WTC11 (cell line): ENCODE data around the gene STK24. TPM values are rescaled to one million over a fixed set of nuclear protein-coding genes. Genes with fewer than 3 reads are reported as not detected.

Experiments
- ATAC-seq: fragments of 200-7000 bp; cut with Tn5 transposase; 2 replicates; pipeline ENCODE4 v1.10.0; 2021; ENCODE audit warnings: mild to moderate bottlenecking, moderate library complexity
- CTCF ChIA-PET: fragments of 300-600 bp; sonication (Branson Sonifier 250); formaldehyde crosslinking; loops from one replicate; lab custom pipeline; 2021; ENCODE audit warnings: antibody characterized with exemption; lab: Charles Lee
- POLR2A ChIA-PET: fragments of 350-600 bp; sonication (Branson Sonifier 250); formaldehyde crosslinking; loops from one replicate; lab custom pipeline; 2021; ENCODE audit warnings: antibody characterized with exemption; lab: Charles Lee
- DNase-seq: peaks from one replicate; pipeline ENCODE4 v3.0.0; 2021; ENCODE audit warnings: low spot score
- H3K27ac Mint-ChIP-seq: 2 replicates; pipeline ENCODE4 v1.8.0; 2021; ENCODE audit warnings: mixed read lengths
- H3K27me3 Mint-ChIP-seq: 2 replicates; pipeline ENCODE4 v1.8.0; 2021; ENCODE audit warnings: low read depth, mild to moderate bottlenecking, moderate library complexity, mixed read lengths
- H3K36me3 Mint-ChIP-seq: 2 replicates; pipeline ENCODE4 v1.8.0; 2021; ENCODE audit warnings: mixed read lengths
- H3K4me1 Mint-ChIP-seq: 2 replicates; pipeline ENCODE4 v1.8.0; 2022; ENCODE audit warnings: mixed read lengths
- H3K4me3 Mint-ChIP-seq: 2 replicates; pipeline ENCODE4 v1.8.0; 2021; ENCODE audit warnings: mild to moderate bottlenecking, moderate library complexity, mixed read lengths
- H3K9me3 Mint-ChIP-seq: 2 replicates; pipeline ENCODE4 v1.8.0; 2021; ENCODE audit warnings: mixed read lengths
- AR ChIP-seq: fragments of 250-450 bp; sonication (Bioruptor Pico); IDR thresholded peaks from 2 replicates; pipeline ENCODE4 v1.9.0; 2021; ENCODE audit warnings: mild to moderate bottlenecking
- ATF1 ChIP-seq: sonication (generic); formaldehyde crosslinking; IDR thresholded peaks from 2 replicates; pipeline ENCODE4 v1.8.1; 2023; ENCODE audit warnings: mild to moderate bottlenecking, moderate library complexity, missing genetic modification reagents
- E2F5 ChIP-seq: sonication (generic); formaldehyde crosslinking; IDR thresholded peaks from 2 replicates; pipeline ENCODE4 v1.8.1; 2022; ENCODE audit warnings: mild to moderate bottlenecking, moderate library complexity, missing genetic modification reagents
- EMX1 ChIP-seq: fragments of 250-450 bp; sonication (Bioruptor Pico); IDR thresholded peaks from 2 replicates; pipeline ENCODE4 v1.8.0; 2021; ENCODE audit warnings: mild to moderate bottlenecking
- FOXJ3 ChIP-seq: sonication (generic); formaldehyde crosslinking; IDR thresholded peaks from 2 replicates; pipeline ENCODE4 v1.9.0; 2021; ENCODE audit warnings: missing genetic modification reagents, mild to moderate bottlenecking, borderline replicate concordance
- FOXP1 ChIP-seq: sonication (generic); formaldehyde crosslinking; IDR thresholded peaks from 2 replicates; pipeline ENCODE4 v1.8.0; 2022; ENCODE audit warnings: missing genetic modification reagents, mild to moderate bottlenecking, moderate library complexity, borderline replicate concordance
- FOXP4 ChIP-seq: sonication (generic); formaldehyde crosslinking; IDR thresholded peaks from 2 replicates; pipeline ENCODE4 v1.8.0; 2022; ENCODE audit warnings: mild to moderate bottlenecking, missing genetic modification reagents
- HMGXB4 ChIP-seq: sonication (generic); formaldehyde crosslinking; IDR thresholded peaks from 2 replicates; pipeline ENCODE4 v1.8.1; 2023; ENCODE audit warnings: mild to moderate bottlenecking, moderate library complexity, missing genetic modification reagents
- MAX ChIP-seq: sonication (generic); formaldehyde crosslinking; IDR thresholded peaks from 2 replicates; pipeline ENCODE4 v1.8.0; 2022; ENCODE audit warnings: mild to moderate bottlenecking, missing genetic modification reagents
- TCF7 ChIP-seq: sonication (generic); formaldehyde crosslinking; IDR thresholded peaks from 2 replicates; pipeline ENCODE4 v1.8.0; 2022; ENCODE audit warnings: mild to moderate bottlenecking, low read depth, missing genetic modification reagents, moderate library complexity
- USF1 ChIP-seq: sonication (generic); formaldehyde crosslinking; IDR thresholded peaks from 2 replicates; pipeline ENCODE4 v1.8.0; 2022; ENCODE audit warnings: mild to moderate bottlenecking, missing genetic modification reagents
- total RNA-seq: library from RNA; stranded (reverse); gene quantifications from 3 replicates; pipeline ENCODE4 v1.2.3, GENCODE V29; 2021
- TF ChIP-seq, protein P1 (sequence below): sonication (generic); formaldehyde crosslinking; IDR thresholded peaks from 2 replicates; pipeline ENCODE4 v1.8.1; 2022; ENCODE audit warnings: missing genetic modification reagents, borderline replicate concordance
- TF ChIP-seq, protein P2 (sequence below): sonication (generic); formaldehyde crosslinking; IDR thresholded peaks from 2 replicates; pipeline ENCODE4 v1.8.1; 2022; ENCODE audit warnings: low read depth, mild to moderate bottlenecking, moderate library complexity, missing genetic modification reagents, borderline replicate concordance

The STK24 gene
- total RNA-seq, 1 experiment from 2014 or later: 138 TPM

DNA sequence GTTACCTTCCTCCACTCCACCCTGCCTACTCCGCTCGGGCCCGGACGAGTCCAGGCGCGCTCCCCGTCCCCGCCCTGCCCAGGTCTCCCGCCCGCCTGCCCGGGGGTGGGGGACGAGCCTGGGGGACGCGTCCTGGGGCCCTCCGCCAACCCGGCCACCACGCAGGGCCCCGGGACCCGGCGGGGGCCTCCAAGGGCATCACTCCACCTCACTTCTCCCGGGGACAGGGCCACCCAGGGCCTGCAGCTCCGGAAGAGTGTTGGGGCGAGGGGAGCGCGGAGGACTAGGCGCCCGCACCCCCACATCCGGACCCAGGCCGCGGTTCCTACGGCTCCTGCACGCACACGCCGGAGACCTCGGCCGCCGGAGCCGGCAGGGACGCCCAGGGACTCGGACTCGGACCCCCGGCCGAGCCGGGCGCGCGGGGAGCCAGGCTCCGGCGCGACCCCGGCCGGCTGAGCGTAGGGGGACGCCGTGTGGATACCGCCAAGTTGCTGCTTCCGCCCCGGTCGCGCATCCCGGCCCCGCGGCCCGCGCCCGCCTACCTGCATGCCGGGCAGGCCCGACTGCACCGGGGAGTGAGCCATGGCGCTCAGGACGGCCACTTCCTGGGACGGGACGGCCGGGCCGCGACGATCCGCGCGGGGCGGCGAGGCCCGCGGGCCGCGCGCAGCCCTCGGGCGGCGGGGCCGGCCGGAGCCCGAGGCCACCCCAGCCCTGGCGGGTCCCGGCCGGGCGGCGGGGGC, 534 bp downstream of the STK24 start:
- Mint-ChIP-seq H3K36me3 (no peaks in the 10 kb centered on the region), H3K27me3 (no peaks in the 10 kb centered on the region)
- TF ChIP-seq USF1 (CRISPR knock-in tag): no peak
- TF ChIP-seq FOXJ3 (CRISPR knock-in tag): no peak
- TF ChIP-seq MAX (CRISPR knock-in tag): no peak
- peak; percentile 48; the same call in 1 of the 2 replicates for TF ChIP-seq TCF7
- peak; percentile 86 for TF ChIP-seq HMGXB4
- no peak for TF ChIP-seq ATF1
- peak; percentile 15; the same call in 1 of the 2 replicates for TF ChIP-seq FOXP4
- peak; percentile 52; the same call in 1 of the 2 replicates for TF ChIP-seq E2F5
- TF ChIP-seq EMX1 (CRISPR knock-in tag): no peak
- TF ChIP-seq AR (CRISPR knock-in tag): no peak
- 0 out of 2 replicates have a peak, but pooled peaks have one; percentile 18 for TF ChIP-seq FOXP1 (CRISPR knock-in tag)
- TF ChIP-seq, protein P1, sequence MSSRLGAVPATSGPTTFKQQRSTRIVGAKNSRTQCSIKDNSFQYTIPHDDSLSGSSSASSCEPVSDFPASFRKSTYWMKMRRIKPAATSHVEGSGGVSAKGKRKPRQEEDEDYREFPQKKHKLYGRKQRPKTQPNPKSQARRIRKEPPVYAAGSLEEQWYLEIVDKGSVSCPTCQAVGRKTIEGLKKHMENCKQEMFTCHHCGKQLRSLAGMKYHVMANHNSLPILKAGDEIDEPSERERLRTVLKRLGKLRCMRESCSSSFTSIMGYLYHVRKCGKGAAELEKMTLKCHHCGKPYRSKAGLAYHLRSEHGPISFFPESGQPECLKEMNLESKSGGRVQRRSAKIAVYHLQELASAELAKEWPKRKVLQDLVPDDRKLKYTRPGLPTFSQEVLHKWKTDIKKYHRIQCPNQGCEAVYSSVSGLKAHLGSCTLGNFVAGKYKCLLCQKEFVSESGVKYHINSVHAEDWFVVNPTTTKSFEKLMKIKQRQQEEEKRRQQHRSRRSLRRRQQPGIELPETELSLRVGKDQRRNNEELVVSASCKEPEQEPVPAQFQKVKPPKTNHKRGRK (CRISPR knock-in tag): no peak
- TF ChIP-seq, protein P2, sequence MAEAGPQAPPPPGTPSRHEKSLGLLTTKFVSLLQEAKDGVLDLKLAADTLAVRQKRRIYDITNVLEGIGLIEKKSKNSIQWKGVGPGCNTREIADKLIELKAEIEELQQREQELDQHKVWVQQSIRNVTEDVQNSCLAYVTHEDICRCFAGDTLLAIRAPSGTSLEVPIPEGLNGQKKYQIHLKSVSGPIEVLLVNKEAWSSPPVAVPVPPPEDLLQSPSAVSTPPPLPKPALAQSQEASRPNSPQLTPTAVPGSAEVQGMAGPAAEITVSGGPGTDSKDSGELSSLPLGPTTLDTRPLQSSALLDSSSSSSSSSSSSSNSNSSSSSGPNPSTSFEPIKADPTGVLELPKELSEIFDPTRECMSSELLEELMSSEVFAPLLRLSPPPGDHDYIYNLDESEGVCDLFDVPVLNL (CRISPR knock-in tag): no peak; the same call in 1 of the 2 replicates
- TF ChIP-seq, all 79 proteins: peak for 5
- peak; percentile 49 for DNase-seq
- H3K9me3 Mint-ChIP-seq: no peaks in the 10 kb centered on the region
- ChIA-PET CTCF (interaction anchor here (1.2 to 1.7 kb wide), 3 partner anchors 93 to 131 kb away, joined by 4 to 8 read pairs (median 4); no protein-coding TSS in a partner anchor), POLR2A (interaction anchor here (0.6 to 2.7 kb wide), 6 partner anchors 22 to 92 kb away, joined by 3 to 9 read pairs (median 4); no protein-coding TSS in a partner anchor)
- peak; percentile 10 for ATAC-seq
- peak overlapping the region; percentile 90 for H3K4me3 Mint-ChIP-seq
- H3K27ac Mint-ChIP-seq: no peak overlapping the region
- H3K4me1 Mint-ChIP-seq: peaks cover 65% of the 10 kb centered on the region
